H1 (cell line): ENCODE data around the gene ZRANB1. TPM values are rescaled to one million over a fixed set of nuclear protein-coding genes. Genes with fewer than 3 reads are reported as not detected.

Source experiments
- CTCF ChIA-PET: fragments of 300-600 bp; sonication (Branson Sonifier 250); formaldehyde crosslinking; loops from one replicate; lab custom pipeline; 2021; ENCODE audit not compliant: partially characterized antibody; lab: Charles Lee
- POLR2A ChIA-PET: fragments of 300-600 bp; sonication (Branson Sonifier 250); formaldehyde crosslinking; loops from one replicate; lab custom pipeline; 2021; ENCODE audit warnings: inconsistent platforms; ENCODE audit not compliant: partially characterized antibody; lab: Charles Lee
- DNase-seq, 2 experiments: peaks; one replicate each; pipeline versions ENCODE4 v3.0.0 to v3.0.0-alpha.2; 2010 to 2022; ENCODE audit warnings: low spot score in 2 of 2, low read depth in 1 of 2, mixed read lengths in 1 of 2
- FAIRE-seq: peaks from 2 replicates; lab custom pipeline; 2011; peaks lifted over from hg19 to GRCh38; lab: Jason Lieb, UNC
- H2AFZ ChIP-seq: 2 replicates; pipeline ENCODE4 v1.8.1; 2012; ENCODE audit warnings: low read length, inconsistent platforms
- H2AK5ac ChIP-seq: 2 replicates; pipeline ENCODE4 v1.6.1; 2013; ENCODE audit warnings: low read depth, low read length
- H2BK120ac ChIP-seq: replicated peaks from 2 replicates; pipeline ENCODE3; 2013; ENCODE audit warnings: low read depth, low read length, inconsistent platforms
- H2BK12ac ChIP-seq: 2 replicates; pipeline ENCODE4 v1.6.1; 2013; ENCODE audit warnings: low read depth, low read length
- H2BK15ac ChIP-seq: 2 replicates; pipeline ENCODE4 v1.6.1; 2013; ENCODE audit warnings: low read length
- H2BK20ac ChIP-seq: 2 replicates; pipeline ENCODE4 v1.6.1; 2013; ENCODE audit warnings: low read length
- H2BK5ac ChIP-seq: 2 replicates; pipeline ENCODE4 v1.6.1; 2013; ENCODE audit warnings: low read depth, low read length
- H3K14ac ChIP-seq: 2 replicates; pipeline ENCODE4 v1.6.1; 2013; ENCODE audit warnings: inconsistent platforms; ENCODE audit not compliant: insufficient read length
- H3K18ac ChIP-seq: 2 replicates; pipeline ENCODE4 v1.6.1; 2013; ENCODE audit warnings: low read length; ENCODE audit errors: extremely low read depth
- H3K23ac ChIP-seq: 2 replicates; pipeline ENCODE4 v1.6.1; 2013; ENCODE audit warnings: inconsistent platforms; ENCODE audit not compliant: insufficient read length
- H3K23me2 ChIP-seq: 2 replicates; pipeline ENCODE4 v1.6.1; 2013; ENCODE audit warnings: low read depth, low read length
- H3K27ac ChIP-seq: 2 replicates; pipeline ENCODE4 v1.6.1; 2011; ENCODE audit warnings: low read depth, low read length, inconsistent platforms
- H3K27me3 ChIP-seq, 4 experiments: replicated peaks in 1 of 4; 1 replicate in 1 of 4; 2 replicates in 3 of 4; pipeline versions ENCODE4 v1.6.1 to v1.8.1; 2011 to 2013; ENCODE audit warnings: low read length in 3 of 4, mild to moderate bottlenecking in 3 of 4, inconsistent platforms in 2 of 4, mixed read lengths in 2 of 4, moderate library complexity in 1 of 4; ENCODE audit not compliant: control insufficient read depth in 3 of 4, insufficient read depth in 3 of 4; ENCODE audit errors: extremely low read depth in 1 of 4
- H3K36me3 ChIP-seq, 4 experiments: 2 replicates each; pipeline versions ENCODE4 v1.6.1 to v1.8.1; 2011 to 2013; ENCODE audit warnings: mild to moderate bottlenecking in 4 of 4, low read length in 3 of 4, moderate library complexity in 2 of 4, control low read depth in 1 of 4, inconsistent platforms in 1 of 4; ENCODE audit not compliant: insufficient read depth in 4 of 4, control insufficient read depth in 2 of 4
- H3K4ac ChIP-seq: replicated peaks from 2 replicates; pipeline ENCODE3; 2013; ENCODE audit warnings: low read length, low read depth, mixed read lengths, inconsistent platforms; ENCODE audit not compliant: insufficient read length
- H3K4me1 ChIP-seq, 4 experiments: replicated peaks in 1 of 4; 1 replicate in 1 of 4; 2 replicates in 3 of 4; pipeline versions ENCODE4 v1.6.1 to v1.8.1; 2011 to 2013; ENCODE audit warnings: low read length in 3 of 4, inconsistent platforms in 2 of 4, mixed read lengths in 1 of 4; ENCODE audit not compliant: insufficient read depth in 4 of 4, control insufficient read depth in 3 of 4
- H3K4me2 ChIP-seq, 2 experiments: 2 replicates each; pipeline versions ENCODE4 v1.6.1 to v1.8.1; 2011 to 2013; ENCODE audit warnings: low read depth in 2 of 2, low read length in 2 of 2, control low read depth in 1 of 2, inconsistent platforms in 1 of 2, mild to moderate bottlenecking in 1 of 2; ENCODE audit not compliant: insufficient read depth in 1 of 2
- H3K4me3 ChIP-seq, 4 experiments: fragments of 200-600, 300-600 bp in 1 of 4; sonication (generic), shearing (Covaris generic), sonication (Bioruptor Twin) in 1 of 4; 2 replicates each; pipeline versions ENCODE4 v1.5.1 to v1.8.1; 2011 to 2016; ENCODE audit warnings: low read length in 4 of 4, low read depth in 3 of 4, control low read depth in 2 of 4, inconsistent platforms in 2 of 4, mild to moderate bottlenecking in 2 of 4, mixed read lengths in 1 of 4, moderate library complexity in 1 of 4; ENCODE audit not compliant: insufficient read depth in 2 of 4; ENCODE audit errors: extremely low read depth in 1 of 4
- H3K56ac ChIP-seq: replicated peaks from 2 replicates; pipeline ENCODE3; 2013; ENCODE audit warnings: low read depth, mild to moderate bottlenecking, mixed read lengths, low read length, inconsistent platforms; ENCODE audit not compliant: insufficient read length
- H3K79me1 ChIP-seq: 2 replicates; pipeline ENCODE4 v1.6.1; 2013; ENCODE audit warnings: low read depth, low read length, control low read depth
- H3K79me2 ChIP-seq, 2 experiments: 2 replicates each; pipeline versions ENCODE4 v1.6.1 to v1.8.1; 2012 to 2013; ENCODE audit warnings: low read length in 2 of 2, mild to moderate bottlenecking in 2 of 2, inconsistent platforms in 1 of 2; ENCODE audit not compliant: insufficient read depth in 2 of 2, control insufficient read depth in 1 of 2
- H3K9ac ChIP-seq, 4 experiments: replicated peaks in 1 of 4; 1 replicate in 1 of 4; 2 replicates in 3 of 4; pipeline versions ENCODE4 v1.6.1 to v1.8.1; 2011 to 2013; ENCODE audit warnings: low read depth in 3 of 4, low read length in 3 of 4, control low read depth in 2 of 4, mild to moderate bottlenecking in 2 of 4, moderate library complexity in 2 of 4, inconsistent platforms in 1 of 4; ENCODE audit errors: extremely low read depth in 1 of 4
- H3K9me3 ChIP-seq, 2 experiments: 2 replicates each; pipeline versions ENCODE4 v1.6.1 to v1.8.1; 2012 to 2013; ENCODE audit warnings: mild to moderate bottlenecking in 2 of 2, moderate library complexity in 2 of 2, control low read depth in 1 of 2, inconsistent platforms in 1 of 2, low read depth in 1 of 2, low read length in 1 of 2, mixed read lengths in 1 of 2; ENCODE audit not compliant: insufficient read depth in 2 of 2
- H4K20me1 ChIP-seq, 2 experiments: replicated peaks in 1 of 2; 2 replicates each; pipeline versions ENCODE3 to v1.8.1; 2011 to 2013; ENCODE audit warnings: inconsistent platforms in 2 of 2, low read length in 2 of 2, mild to moderate bottlenecking in 1 of 2; ENCODE audit not compliant: insufficient read depth in 2 of 2, control insufficient read depth in 1 of 2
- H4K5ac ChIP-seq: 2 replicates; pipeline ENCODE4 v1.6.1; 2013; ENCODE audit warnings: low read length, low read depth, mixed read lengths, inconsistent platforms; ENCODE audit not compliant: insufficient read length
- H4K8ac ChIP-seq: 2 replicates; pipeline ENCODE4 v1.8.0; 2013; ENCODE audit warnings: mild to moderate bottlenecking, moderate library complexity, low read length, inconsistent platforms; ENCODE audit not compliant: insufficient read depth; ENCODE audit errors: extremely low read depth
- H4K91ac ChIP-seq: replicated peaks from 2 replicates; pipeline ENCODE3; 2013; ENCODE audit warnings: low read length, mixed read lengths, inconsistent platforms; ENCODE audit not compliant: insufficient read length
- CHD1 ChIP-seq: IDR thresholded peaks from 2 replicates; pipeline ENCODE4 v1.6.1; 2012; ENCODE audit warnings: low read depth, low read length, improper control_type of control experiment
- CHD2 ChIP-seq: IDR thresholded peaks from 2 replicates; pipeline ENCODE4 v1.6.1; 2012; ENCODE audit warnings: low read length, improper control_type of control experiment
- GABPA ChIP-seq: IDR thresholded peaks from 2 replicates; pipeline ENCODE4 v1.6.1; 2011; ENCODE audit warnings: mild to moderate bottlenecking, low read length, moderate library complexity, borderline replicate concordance; ENCODE audit not compliant: insufficient read depth
- GTF2F1 ChIP-seq: IDR thresholded peaks from 2 replicates; pipeline ENCODE4 v1.6.1; 2012; ENCODE audit warnings: low read depth, low read length, improper control_type of control experiment, borderline replicate concordance
- KDM5A ChIP-seq: fragments of 200-600 bp; IDR thresholded peaks from 2 replicates; pipeline ENCODE4 v1.7.1; 2012; ENCODE audit warnings: mild to moderate bottlenecking, low read length, inconsistent platforms, mixed read lengths
- NRF1 ChIP-seq: IDR thresholded peaks from 2 replicates; pipeline ENCODE4 v1.6.1; 2011; ENCODE audit warnings: mild to moderate bottlenecking, low read depth, low read length, improper control_type of control experiment
- POLR2AphosphoS5 ChIP-seq: IDR thresholded peaks from 2 replicates; pipeline ENCODE4 v1.6.1; 2011; ENCODE audit warnings: low read depth, low read length
- RXRA ChIP-seq: IDR thresholded peaks from 2 replicates; pipeline ENCODE4 v1.6.1; 2011; ENCODE audit warnings: low read depth, mild to moderate bottlenecking, low read length, moderate library complexity; ENCODE audit not compliant: insufficient read depth
- SIRT6 ChIP-seq: IDR thresholded peaks from one replicate; pipeline ENCODE4 v1.7.1; 2012; ENCODE audit warnings: low read length, inconsistent platforms
- SP1 ChIP-seq: IDR thresholded peaks from 2 replicates; pipeline ENCODE4 v1.6.1; 2011; ENCODE audit warnings: low read depth, low read length
- SRF ChIP-seq: IDR thresholded peaks from 2 replicates; pipeline ENCODE4 v1.6.1; 2011; ENCODE audit warnings: mild to moderate bottlenecking, low read depth, low read length, moderate library complexity
- TAF7 ChIP-seq: optimal IDR thresholded peaks from 2 replicates; pipeline ENCODE3; 2011; ENCODE audit warnings: low read depth, mild to moderate bottlenecking, inconsistent platforms, low read length, moderate library complexity, borderline replicate concordance
- TBP ChIP-seq: IDR thresholded peaks from 2 replicates; pipeline ENCODE4 v1.6.1; 2011; ENCODE audit warnings: low read depth, low read length, improper control_type of control experiment
- WGBS, 2 experiments: shearing (Covaris generic) in 1 of 2; methylation state at CpG; one replicate each; pipeline versions ENCODE4 v1.1.6 to v1.1.7; 2013 to 2015; ENCODE audit warnings: low lambda C conversion rate in 2 of 2, mixed read lengths in 2 of 2, inconsistent platforms in 1 of 2, low coverage in 1 of 2, missing lambda C conversion rate in 1 of 2; ENCODE audit not compliant: insufficient replicate concordance in 2 of 2, insufficient coverage in 1 of 2, insufficient read length in 1 of 2; ENCODE audit errors: extremely low coverage in 1 of 2, missing lambda C conversion rate in 1 of 2; 5-methylcytosine and 5-hydroxymethylcytosine counted together
- polyA plus RNA-seq, 7 experiments: library from polyadenylated mRNA; depleted of rRNA in 3 of 7; stranded (reverse) in 5 of 7; unstranded in 2 of 7; fragments of >200 nt in 5 of 7; fragments of 200-250 nt in 2 of 7; gene quantifications; 1 replicate in 5 of 7; 2 replicates in 1 of 7; 4 replicates in 1 of 7; pipeline versions ENCODE4 v1.2.1 to v1.2.3, GENCODE V29; 2011 to 2013; ENCODE audit warnings: missing spikeins in 2 of 7, mixed read lengths in 2 of 7
- total RNA-seq: library from RNA; stranded (reverse); fragmentation: NEBNext Ultra II Directional; extraction: Animal tissue kit (Norgen Biotek cat#: 25700); gene quantifications from 2 replicates; pipeline ENCODE4 v1.2.1, GENCODE V29; 2021

The ZRANB1 gene
- total and polyA plus RNA-seq, 2 of the 8 experiments (the other 6 are each of a cell fraction or from before 2014, with no cell fraction given), result 6.1 to 19.9 TPM

GRCh38 chr10:124942317-124943169 is 620 bp downstream of the ZRANB1 start:
- no peaks in the 10 kb centered on the region for H3K27me3 ChIP-seq
- H2AFZ ChIP-seq, result no peak overlapping the region
- H2BK5ac ChIP-seq, result 0 out of 2 replicates have a peak overlapping the region, but pooled peaks have one; percentile 27
- H3K23ac ChIP-seq, result no peak overlapping the region
- no peak overlapping the region for H3K27ac ChIP-seq
- H3K36me3 ChIP-seq, result peaks cover 0 to 8% (median 2%) of the 10 kb centered on the region in 4 experiments; a peak in 2 of 8 replicates
- H3K9ac ChIP-seq, result no peak overlapping the region
- no peak overlapping the region for H3K4me2 ChIP-seq
- no peak overlapping the region for H3K4ac ChIP-seq
- no peak overlapping the region for H3K18ac ChIP-seq
- H2AK5ac ChIP-seq, result no peak overlapping the region
- peaks cover 12% of the 10 kb centered on the region for H3K79me1 ChIP-seq
- H2BK15ac ChIP-seq, result no peak overlapping the region
- H2BK120ac ChIP-seq, result no peak overlapping the region
- peaks cover 3 to 13% of the 10 kb centered on the region in 2 experiments for H4K20me1 ChIP-seq
- H3K9me3 ChIP-seq, result no peaks in the 10 kb centered on the region
- H4K91ac ChIP-seq, result no peak overlapping the region
- no peak for FAIRE-seq
- WGBS, 2 experiments, result 89% methylated on average over 11 of the region's 11 CpGs; no CpG with 5 or more reads in 1 of the 2 experiments
- H4K8ac ChIP-seq, result no peak overlapping the region
- H3K14ac ChIP-seq, result no peak overlapping the region
- no peak overlapping the region for H4K5ac ChIP-seq
- no peak overlapping the region for H2BK12ac ChIP-seq
- no peak overlapping the region for H3K4me3 ChIP-seq
- H3K4me1 ChIP-seq, result peaks cover 0 to 17% (median 9%) of the 10 kb centered on the region in 4 experiments; a peak in 4 of 7 replicates
- ChIA-PET POLR2A (interaction anchor here (0.8 to 1.6 kb wide), 2 partner anchors 9 to 27 kb away, joined by 3 to 4 read pairs; no protein-coding TSS in a partner anchor), CTCF (interaction anchor here (0.6 to 1.0 kb wide), 4 partner anchors 9 to 259 kb away, joined by 3 read pairs; no protein-coding TSS in a partner anchor)
- peaks cover 7 to 98% of the 10 kb centered on the region in 2 experiments; a peak in 3 of 4 replicates for H3K79me2 ChIP-seq
- H2BK20ac ChIP-seq, result no peak overlapping the region
- no peak overlapping the region for H3K56ac ChIP-seq
- H3K23me2 ChIP-seq, result no peaks in the 10 kb centered on the region
- no peak for DNase-seq
- TF ChIP-seq TAF7 (no peak), RXRA (no peak), SIRT6 (no peak), POLR2AphosphoS5 (no peak), SRF (no peak), SP1 (no peak), GTF2F1 (no peak), NRF1 (no peak), CHD2 (no peak), TBP (no peak), CHD1 (no peak), GABPA (no peak), KDM5A (no peak)
